ENCODE results near the gene TRIOBP.

DNA sequence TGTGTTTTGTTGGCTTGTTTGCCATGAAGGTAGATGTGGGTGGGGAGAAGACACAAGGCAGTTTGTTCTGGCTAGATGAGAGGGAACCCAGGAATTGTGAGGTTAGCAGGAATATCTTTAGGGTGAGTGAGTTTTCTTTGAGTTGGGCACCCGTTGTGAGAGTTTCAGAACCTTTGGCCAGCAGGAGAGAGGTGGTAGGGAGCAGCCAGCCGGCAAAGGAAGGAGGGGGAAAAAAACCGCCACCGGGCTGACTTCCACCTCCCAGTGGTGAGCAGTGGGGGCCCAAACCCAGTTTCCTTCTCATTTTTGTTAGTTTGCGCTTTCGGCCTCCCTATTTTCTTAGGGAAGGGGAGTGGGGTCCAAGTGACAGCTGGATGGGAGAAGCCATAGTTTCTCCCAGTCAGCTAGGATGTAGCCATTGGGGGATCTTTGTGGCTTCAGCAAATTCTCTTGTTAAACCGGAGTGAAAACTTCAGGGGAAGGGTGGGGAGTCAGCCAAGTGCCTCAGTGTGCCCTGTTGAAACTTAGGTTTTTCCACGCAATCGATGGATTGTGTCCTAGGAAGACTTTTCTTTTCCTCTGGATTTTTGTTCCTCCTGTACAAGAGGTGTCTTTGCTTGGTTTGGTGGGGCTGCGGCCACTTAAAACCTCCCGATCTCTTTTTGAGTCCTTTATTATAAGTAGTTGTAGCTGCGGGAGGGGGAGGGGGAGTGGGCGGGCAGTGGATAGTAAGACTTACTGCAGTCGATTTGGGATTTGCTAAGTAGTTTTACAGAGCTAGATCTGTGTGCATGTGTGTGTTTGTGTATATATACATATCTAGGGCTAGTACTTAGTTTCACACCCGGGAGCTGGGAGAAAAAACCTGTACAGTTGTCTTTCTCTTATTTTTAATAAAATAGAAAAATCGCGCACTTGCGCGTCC, 109.8 kb downstream of the TRIOBP start:
- TF ChIP-seq, protein P1, sequence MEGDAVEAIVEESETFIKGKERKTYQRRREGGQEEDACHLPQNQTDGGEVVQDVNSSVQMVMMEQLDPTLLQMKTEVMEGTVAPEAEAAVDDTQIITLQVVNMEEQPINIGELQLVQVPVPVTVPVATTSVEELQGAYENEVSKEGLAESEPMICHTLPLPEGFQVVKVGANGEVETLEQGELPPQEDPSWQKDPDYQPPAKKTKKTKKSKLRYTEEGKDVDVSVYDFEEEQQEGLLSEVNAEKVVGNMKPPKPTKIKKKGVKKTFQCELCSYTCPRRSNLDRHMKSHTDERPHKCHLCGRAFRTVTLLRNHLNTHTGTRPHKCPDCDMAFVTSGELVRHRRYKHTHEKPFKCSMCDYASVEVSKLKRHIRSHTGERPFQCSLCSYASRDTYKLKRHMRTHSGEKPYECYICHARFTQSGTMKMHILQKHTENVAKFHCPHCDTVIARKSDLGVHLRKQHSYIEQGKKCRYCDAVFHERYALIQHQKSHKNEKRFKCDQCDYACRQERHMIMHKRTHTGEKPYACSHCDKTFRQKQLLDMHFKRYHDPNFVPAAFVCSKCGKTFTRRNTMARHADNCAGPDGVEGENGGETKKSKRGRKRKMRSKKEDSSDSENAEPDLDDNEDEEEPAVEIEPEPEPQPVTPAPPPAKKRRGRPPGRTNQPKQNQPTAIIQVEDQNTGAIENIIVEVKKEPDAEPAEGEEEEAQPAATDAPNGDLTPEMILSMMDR (conservative IDR thresholded peaks at IDR 0.05): no peak
- no peak for TF ChIP-seq EZH2 (IDR thresholded peaks at IDR 0.05; ENCODE audit: low read depth)

Data from PC-9 (cell line).